A549 (cell line): ENCODE measurements around the gene TCP1. TPM values are rescaled to one million over a fixed set of nuclear protein-coding genes. Genes with fewer than 3 reads are reported as not detected.
"Not testable (repeated sequence)": the region's sequence is repeated elsewhere in the genome, so short reads cannot be mapped to it uniquely, and the experiment has no call there.

Source experiments
- ATAC-seq, 2 experiments: fragments of 200-7000 bp in 1 of 2; fragments of >200 bp in 1 of 2; cut with Nextera tagmentation in 1 of 2; cut with Tn5 transposase in 1 of 2; 3 replicates each; pipeline versions ENCODE4 v1.8.0 to v1.9.1; 2018 to 2020; ENCODE audit warnings: mild to moderate bottlenecking in 1 of 2, moderate library complexity in 1 of 2
- CTCF ChIA-PET: fragments of 300-600 bp; sonication (Branson Sonifier 250); formaldehyde crosslinking; extraction: SDS; loops from one replicate; lab custom pipeline; 2021; ENCODE audit warnings: antibody characterized with exemption, inconsistent platforms; lab: Yijun Ruan, JAX
- POLR2A ChIA-PET: fragments of 350-600 bp; formaldehyde crosslinking; extraction: SDS; loops from one replicate; lab custom pipeline; 2021; ENCODE audit warnings: antibody characterized with exemption, inconsistent platforms; lab: Yijun Ruan, JAX
- DNase-seq, 2 experiments: peaks; one replicate each; pipeline versions ENCODE4 v3.0.0 to v3.0.0-alpha.2; 2011 to 2016; ENCODE audit warnings: low read depth in 1 of 2, low spot score in 1 of 2
- FAIRE-seq: peaks from 2 replicates; lab custom pipeline; 2011; peaks lifted over from hg19 to GRCh38; lab: Jason Lieb, UNC
- H3K27ac ChIP-seq, 2 experiments: fragments of >200 bp; sonication (Bioruptor Twin); formaldehyde crosslinking; 3 replicates each; pipeline ENCODE4 v1.5.1; 2016 to 2017
- H3K4me1 ChIP-seq: fragments of >200 bp; sonication (Bioruptor Twin); formaldehyde crosslinking; 3 replicates; pipeline ENCODE4 v1.6.1; 2016
- H3K4me2 ChIP-seq: fragments of >200 bp; sonication (Bioruptor Twin); formaldehyde crosslinking; 3 replicates; pipeline ENCODE4 v1.6.1; 2016
- H3K4me3 ChIP-seq: fragments of >200 bp; sonication (Bioruptor Twin); formaldehyde crosslinking; 3 replicates; pipeline ENCODE4 v1.5.1; 2016
- H3K9me3 ChIP-seq: fragments of >200 bp; sonication (Bioruptor Twin); formaldehyde crosslinking; 3 replicates; pipeline ENCODE4 v1.6.1; 2016
- CBX8 ChIP-seq: fragments of 200-600 bp; sonication (generic); IDR thresholded peaks from 2 replicates; pipeline ENCODE4 v1.6.1; 2016
- CEBPB ChIP-seq, 2 experiments: fragments of >200 bp in 1 of 2; sonication (Bioruptor Twin) in 1 of 2; formaldehyde crosslinking in 1 of 2; IDR thresholded peaks; 2 replicates each; pipeline ENCODE4 v1.6.1; 2012 to 2016
- E2F6 ChIP-seq: IDR thresholded peaks from 2 replicates; pipeline ENCODE4 v1.6.1; 2012; ENCODE audit warnings: low read depth, borderline replicate concordance
- EP300 ChIP-seq, 2 experiments: fragments of >200 bp; sonication (Bioruptor Twin); formaldehyde crosslinking; IDR thresholded peaks; 2 replicates in 1 of 2; 3 replicates in 1 of 2; pipeline ENCODE4 v1.6.1; 2016 to 2017
- ESRRA ChIP-seq: fragments of 150-350 bp; IDR thresholded peaks from 2 replicates; pipeline ENCODE4 v1.6.1; 2014; ENCODE audit warnings: mild to moderate bottlenecking, low read length, borderline replicate concordance
- FOSL2 ChIP-seq, 2 experiments: fragments of 450-650 bp in 1 of 2; fragments of >200 bp in 1 of 2; sonication (Bioruptor Twin) in 1 of 2; formaldehyde crosslinking; IDR thresholded peaks; 2 replicates each; pipeline versions ENCODE4 v1.5.0 to v1.6.1; 2016 to 2020; ENCODE audit warnings: mild to moderate bottlenecking in 1 of 2, moderate library complexity in 1 of 2
- HES2 ChIP-seq: fragments of >200 bp; sonication (Bioruptor Twin); formaldehyde crosslinking; IDR thresholded peaks from 2 replicates; pipeline ENCODE4 v1.6.1; 2016
- HOXB13 ChIP-seq: fragments of 250-450 bp; sonication (Bioruptor Pico); IDR thresholded peaks from 2 replicates; pipeline ENCODE4 v1.5.0; 2020; ENCODE audit warnings: low read depth, mild to moderate bottlenecking, moderate library complexity
- JUN ChIP-seq, 2 experiments: fragments of >200 bp; sonication (Bioruptor Twin); formaldehyde crosslinking; IDR thresholded peaks; 2 replicates in 1 of 2; 3 replicates in 1 of 2; pipeline ENCODE4 v1.6.1; 2016 to 2017
- JUNB ChIP-seq: fragments of >200 bp; sonication (Bioruptor Twin); formaldehyde crosslinking; IDR thresholded peaks from 2 replicates; pipeline ENCODE4 v1.6.1; 2016
- KDM5A ChIP-seq: fragments of 200-600 bp; sonication (generic); IDR thresholded peaks from 2 replicates; pipeline ENCODE4 v1.6.1; 2016; ENCODE audit warnings: antibody characterized with exemption, mild to moderate bottlenecking
- PHF8 ChIP-seq: fragments of 200-600 bp; sonication (generic); IDR thresholded peaks from 2 replicates; pipeline ENCODE4 v1.6.1; 2016; ENCODE audit warnings: low read depth, mild to moderate bottlenecking, antibody characterized with exemption, moderate library complexity, borderline replicate concordance
- POLR2A ChIP-seq: IDR thresholded peaks from 2 replicates; pipeline ENCODE4 v1.6.1; 2012; ENCODE audit warnings: mild to moderate bottlenecking, low read length
- RAD21 ChIP-seq, 2 experiments: fragments of >200 bp in 1 of 2; sonication (Bioruptor Twin) in 1 of 2; formaldehyde crosslinking in 1 of 2; IDR thresholded peaks in 1 of 2; conservative IDR thresholded peaks in 1 of 2; 2 replicates in 1 of 2; 3 replicates in 1 of 2; pipeline ENCODE4 v1.6.1; 2012 to 2018; ENCODE audit warnings: inconsistent platforms in 1 of 2
- RARB ChIP-seq: fragments of 250-450 bp; sonication (Bioruptor Pico); IDR thresholded peaks from 2 replicates; pipeline ENCODE4 v1.8.0; 2021; ENCODE audit warnings: mild to moderate bottlenecking, moderate library complexity
- WGBS: methylation state at CpG from one replicate; pipeline ENCODE4 v1.1.6; 2017; ENCODE audit errors: missing lambda C conversion rate; 5-methylcytosine and 5-hydroxymethylcytosine counted together
- polyA plus RNA-seq, 4 experiments: library from polyadenylated mRNA; depleted of rRNA in 3 of 4; stranded (reverse); fragments of >200 nt; fragmentation: RNase III in 1 of 4; extraction: RNeasy Plus Mini Kit Qiagen cat#74134 plus additional on column Dnase treatment in 1 of 4; gene quantifications; 2 replicates in 3 of 4; 3 replicates in 1 of 4; pipeline ENCODE4 v1.2.3, GENCODE V29; 2011 to 2017
- TF ChIP-seq, protein P1 (sequence below): fragments of 250-450 bp; sonication (Bioruptor Pico); IDR thresholded peaks from 2 replicates; pipeline ENCODE4 v1.5.0; 2020; ENCODE audit warnings: low read depth, mild to moderate bottlenecking, moderate library complexity

The TCP1 gene
- polyA plus RNA-seq, 2 of the 4 experiments (the other 2 are of a cell fraction) = 215 to 367 TPM

DNA sequence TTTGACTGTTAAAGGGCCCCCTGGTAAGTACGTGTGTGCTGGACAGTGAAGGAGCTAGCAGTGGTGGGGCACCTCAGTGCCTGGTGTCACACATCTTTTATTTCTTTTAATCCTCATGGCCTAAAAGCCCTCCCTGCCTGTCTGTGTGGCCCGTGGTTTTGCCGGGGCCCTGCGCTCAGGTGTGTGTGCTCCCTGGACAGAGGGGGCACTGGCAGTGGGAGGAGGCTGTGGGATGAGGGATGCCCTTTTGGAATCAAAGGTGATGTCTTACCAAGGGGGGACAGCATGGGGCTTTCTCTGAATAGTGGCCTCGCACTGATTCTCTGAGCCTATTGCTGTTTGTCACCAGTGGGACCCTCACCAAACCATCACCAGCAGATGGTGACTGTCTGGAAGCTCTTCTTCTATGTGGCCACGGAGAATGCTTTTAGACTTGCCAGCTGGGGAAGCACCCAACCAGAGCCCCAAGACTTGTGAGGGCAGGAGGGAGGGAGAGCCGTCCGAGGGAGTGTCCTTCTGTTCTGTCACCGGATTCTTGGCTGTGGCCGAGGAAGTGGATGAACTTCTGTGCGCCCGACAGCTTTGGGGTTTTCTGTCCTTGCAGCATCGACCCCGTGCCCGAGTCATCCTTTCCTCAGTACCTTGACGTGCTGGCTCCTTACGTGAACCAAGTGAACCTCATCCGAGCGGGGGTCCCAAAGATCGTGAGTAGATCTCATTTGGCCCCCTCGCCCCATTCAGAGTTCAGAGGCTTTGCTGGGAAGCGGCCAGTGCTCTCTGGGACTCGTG, 28.7 kb upstream of the TCP1 start:
- FAIRE-seq = no peak
- Histone ChIP-seq H3K27ac (no peak overlapping the region), H3K4me2 (no peak overlapping the region), H3K4me1 (no peaks in the 10 kb centered on the region), H3K4me3 (no peak overlapping the region), H3K9me3 (no peaks in the 10 kb centered on the region)
- ATAC-seq = no peak
- DNase-seq = no peak
- ChIA-PET CTCF (no interaction called here), POLR2A (no interaction called here)
- 63% methylated on average over 23 of the region's 23 CpGs for WGBS
- TF ChIP-seq RARB (CRISPR knock-in tag) = no peak
- no peak for TF ChIP-seq CBX8
- no peak for TF ChIP-seq KDM5A
- TF ChIP-seq PHF8 = no peak
- no peak for TF ChIP-seq EP300 (IDR thresholded peaks at IDR 0.05)
- TF ChIP-seq FOSL2 (IDR thresholded peaks at IDR 0.05) = no peak
- no peak for TF ChIP-seq FOSL2 (CRISPR knock-in tag; IDR thresholded peaks at IDR 0.05)
- no peak for TF ChIP-seq JUN (IDR thresholded peaks at IDR 0.05)
- TF ChIP-seq CEBPB (IDR thresholded peaks at IDR 0.05) = no peak
- TF ChIP-seq HOXB13 (CRISPR knock-in tag) = no peak
- TF ChIP-seq RAD21 (conservative IDR thresholded peaks at IDR 0.05 in 1 of 2, IDR thresholded peaks at IDR 0.05 in 1 of 2) = no peak

DNA sequence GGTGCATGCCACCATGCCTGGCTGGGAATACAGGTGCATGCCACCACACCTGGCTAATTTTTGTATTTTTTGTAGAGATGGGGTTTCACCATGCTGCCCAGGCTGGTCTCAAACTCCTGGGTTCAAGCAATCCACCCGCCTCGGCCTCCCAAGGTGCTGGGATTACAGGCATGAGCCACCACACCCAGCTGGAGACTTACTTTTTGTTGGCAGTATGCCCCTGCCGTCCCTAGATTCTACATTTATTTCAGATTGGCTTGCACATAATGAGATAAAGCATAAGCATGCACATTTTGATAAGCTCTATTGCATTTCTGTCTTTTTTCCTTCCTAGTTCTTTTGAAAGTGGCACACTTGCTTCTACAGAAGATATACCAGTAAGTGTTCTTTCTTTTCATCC, 27.4 kb upstream of the TCP1 start:
- FAIRE-seq, POLR2A ChIA-PET, H3K27ac ChIP-seq, H3K4me2 ChIP-seq, CTCF ChIA-PET, H3K4me1 ChIP-seq, DNase-seq, H3K9me3 ChIP-seq, ATAC-seq, H3K4me3 ChIP-seq: not testable (repeated sequence)
- WGBS = 72% methylated on average over 3 of the region's 3 CpGs

DNA sequence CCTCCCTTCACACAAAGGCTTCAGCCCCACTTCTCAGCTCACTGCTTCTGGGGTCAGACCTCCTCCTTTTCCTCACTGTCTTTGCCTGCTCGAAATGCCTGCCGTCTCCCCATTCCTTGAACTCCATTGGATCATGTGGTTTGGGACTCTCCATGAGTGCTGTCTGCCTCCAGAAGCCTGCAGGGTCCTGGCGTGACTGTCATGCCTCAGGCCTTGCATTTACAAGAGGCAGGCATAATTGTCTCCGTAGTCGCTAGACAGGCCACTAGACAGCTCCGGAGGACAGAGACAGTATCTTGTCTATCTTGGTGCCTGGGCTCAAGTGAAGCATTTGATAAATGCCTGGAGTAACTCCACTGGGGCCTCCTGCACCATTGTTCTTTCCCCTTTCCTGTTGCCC, 26.0 kb upstream of the TCP1 start:
- H3K4me2 ChIP-seq = no peak overlapping the region
- no peak overlapping the region for H3K4me3 ChIP-seq
- WGBS = 69% methylated on average over 5 of the region's 6 CpGs
- H3K27ac ChIP-seq = no peak overlapping the region
- TF ChIP-seq HES2 (no peak), JUNB (no peak)
- TF ChIP-seq, protein P1, sequence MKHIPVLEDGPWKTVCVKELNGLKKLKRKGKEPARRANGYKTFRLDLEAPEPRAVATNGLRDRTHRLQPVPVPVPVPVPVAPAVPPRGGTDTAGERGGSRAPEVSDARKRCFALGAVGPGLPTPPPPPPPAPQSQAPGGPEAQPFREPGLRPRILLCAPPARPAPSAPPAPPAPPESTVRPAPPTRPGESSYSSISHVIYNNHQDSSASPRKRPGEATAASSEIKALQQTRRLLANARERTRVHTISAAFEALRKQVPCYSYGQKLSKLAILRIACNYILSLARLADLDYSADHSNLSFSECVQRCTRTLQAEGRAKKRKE = no peak
- no peak for FAIRE-seq
- no peaks in the 10 kb centered on the region for H3K4me1 ChIP-seq
- POLR2A ChIA-PET = no interaction called here
- ATAC-seq = no peak
- DNase-seq = no peak
- CTCF ChIA-PET = no interaction called here
- no peaks in the 10 kb centered on the region for H3K9me3 ChIP-seq

GRCh38 chr6:159813781-159814180, 24.4 kb upstream of the TCP1 start:
- FAIRE-seq (no peak), DNase-seq (no peak), ATAC-seq (no peak)
- 72% methylated on average over 9 of the region's 9 CpGs for WGBS
- H3K27ac ChIP-seq = no peak overlapping the region
- H3K4me2 ChIP-seq = no peak overlapping the region
- CTCF ChIA-PET = no interaction called here
- TF ChIP-seq POLR2A = no peak
- TF ChIP-seq ESRRA = no peak
- TF ChIP-seq E2F6 = no peak
- H3K4me1 ChIP-seq = no peaks in the 10 kb centered on the region
- POLR2A ChIA-PET = no interaction called here
- no peaks in the 10 kb centered on the region for H3K9me3 ChIP-seq
- H3K4me3 ChIP-seq = no peak overlapping the region
